ENCODE results near the gene TMEM134. TPM values are rescaled to one million over a fixed set of nuclear protein-coding genes. Genes with fewer than 3 reads are reported as not detected.

The TMEM134 gene
- total and polyA plus RNA-seq, 4 donors = 10.2 to 86.9 (median 63.5) TPM

DNA sequence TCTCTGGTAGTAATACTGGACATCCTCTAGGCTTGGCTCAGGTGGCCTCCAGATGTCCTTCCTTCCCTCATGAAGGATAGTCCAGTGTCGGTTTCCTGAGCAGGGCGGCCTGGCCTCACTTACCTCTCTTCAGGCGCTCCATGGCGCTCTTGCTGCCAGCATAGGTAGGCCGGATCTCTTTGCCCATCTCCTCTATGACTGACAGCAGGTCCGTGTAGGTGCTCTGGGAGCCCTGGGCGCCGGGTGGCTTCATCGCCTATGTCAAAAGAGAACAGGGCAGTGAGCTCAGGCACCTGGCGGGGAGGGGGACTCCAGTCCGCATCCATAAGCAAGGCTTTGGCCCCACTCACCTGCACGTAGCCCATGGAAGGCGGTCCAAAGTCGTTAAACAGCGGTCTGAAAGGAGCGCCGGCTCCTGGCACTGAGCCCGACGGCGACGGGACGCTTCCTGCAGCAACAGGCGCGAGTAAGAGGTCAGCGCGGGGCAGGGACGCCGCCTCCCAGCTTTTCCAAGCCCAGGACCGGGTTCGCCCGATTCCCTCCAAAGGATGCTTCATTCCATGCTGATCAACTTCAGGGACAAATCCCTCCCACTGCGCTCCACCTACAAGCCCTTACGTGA lies 38.3 kb upstream of the TMEM134 start:
- DNase-seq (ENCODE audit: low spot score) = no peak
- no peaks in the 10 kb centered on the region for H3K27me3 ChIP-seq (ENCODE audit: control insufficient read depth in 4 of 4, insufficient read depth in 4 of 4, low read length in 3 of 4)
- peak in 1 of 2 donors; percentile 30 for TF ChIP-seq RAD21 (IDR thresholded peaks at IDR 0.05)
- TF ChIP-seq, protein P1, sequence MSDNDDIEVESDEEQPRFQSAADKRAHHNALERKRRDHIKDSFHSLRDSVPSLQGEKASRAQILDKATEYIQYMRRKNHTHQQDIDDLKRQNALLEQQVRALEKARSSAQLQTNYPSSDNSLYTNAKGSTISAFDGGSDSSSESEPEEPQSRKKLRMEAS (IDR thresholded peaks at IDR 0.05) = no peak
- TF ChIP-seq EGR1 (IDR thresholded peaks at IDR 0.05; ENCODE audit: low read depth in 2 of 2) = no peak
- peak; percentile 37 for TF ChIP-seq HNF4G (IDR thresholded peaks at IDR 0.05)
- TF ChIP-seq, protein P2, sequence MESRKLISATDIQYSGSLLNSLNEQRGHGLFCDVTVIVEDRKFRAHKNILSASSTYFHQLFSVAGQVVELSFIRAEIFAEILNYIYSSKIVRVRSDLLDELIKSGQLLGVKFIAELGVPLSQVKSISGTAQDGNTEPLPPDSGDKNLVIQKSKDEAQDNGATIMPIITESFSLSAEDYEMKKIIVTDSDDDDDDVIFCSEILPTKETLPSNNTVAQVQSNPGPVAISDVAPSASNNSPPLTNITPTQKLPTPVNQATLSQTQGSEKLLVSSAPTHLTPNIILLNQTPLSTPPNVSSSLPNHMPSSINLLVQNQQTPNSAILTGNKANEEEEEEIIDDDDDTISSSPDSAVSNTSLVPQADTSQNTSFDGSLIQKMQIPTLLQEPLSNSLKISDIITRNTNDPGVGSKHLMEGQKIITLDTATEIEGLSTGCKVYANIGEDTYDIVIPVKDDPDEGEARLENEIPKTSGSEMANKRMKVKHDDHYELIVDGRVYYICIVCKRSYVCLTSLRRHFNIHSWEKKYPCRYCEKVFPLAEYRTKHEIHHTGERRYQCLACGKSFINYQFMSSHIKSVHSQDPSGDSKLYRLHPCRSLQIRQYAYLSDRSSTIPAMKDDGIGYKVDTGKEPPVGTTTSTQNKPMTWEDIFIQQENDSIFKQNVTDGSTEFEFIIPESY (IDR thresholded peaks at IDR 0.05) = no peak
- no peak for TF ChIP-seq TAF1 (conservative IDR thresholded peaks at IDR 0.05)
- no peak for TF ChIP-seq HNF4A (conservative IDR thresholded peaks at IDR 0.05)
- no peak for TF ChIP-seq FOXA2 (IDR thresholded peaks at IDR 0.05)
- TF ChIP-seq YY1 (IDR thresholded peaks at IDR 0.05) = no peak
- TF ChIP-seq, protein P3, sequence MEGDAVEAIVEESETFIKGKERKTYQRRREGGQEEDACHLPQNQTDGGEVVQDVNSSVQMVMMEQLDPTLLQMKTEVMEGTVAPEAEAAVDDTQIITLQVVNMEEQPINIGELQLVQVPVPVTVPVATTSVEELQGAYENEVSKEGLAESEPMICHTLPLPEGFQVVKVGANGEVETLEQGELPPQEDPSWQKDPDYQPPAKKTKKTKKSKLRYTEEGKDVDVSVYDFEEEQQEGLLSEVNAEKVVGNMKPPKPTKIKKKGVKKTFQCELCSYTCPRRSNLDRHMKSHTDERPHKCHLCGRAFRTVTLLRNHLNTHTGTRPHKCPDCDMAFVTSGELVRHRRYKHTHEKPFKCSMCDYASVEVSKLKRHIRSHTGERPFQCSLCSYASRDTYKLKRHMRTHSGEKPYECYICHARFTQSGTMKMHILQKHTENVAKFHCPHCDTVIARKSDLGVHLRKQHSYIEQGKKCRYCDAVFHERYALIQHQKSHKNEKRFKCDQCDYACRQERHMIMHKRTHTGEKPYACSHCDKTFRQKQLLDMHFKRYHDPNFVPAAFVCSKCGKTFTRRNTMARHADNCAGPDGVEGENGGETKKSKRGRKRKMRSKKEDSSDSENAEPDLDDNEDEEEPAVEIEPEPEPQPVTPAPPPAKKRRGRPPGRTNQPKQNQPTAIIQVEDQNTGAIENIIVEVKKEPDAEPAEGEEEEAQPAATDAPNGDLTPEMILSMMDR (IDR thresholded peaks at IDR 0.05; ENCODE audit: low read depth, low read length, missing input control) = no peak
- TF ChIP-seq SP1 (IDR thresholded peaks at IDR 0.05) = no peak
- TF ChIP-seq GABPA (IDR thresholded peaks at IDR 0.05 in 1 of 2, conservative IDR thresholded peaks at IDR 0.05 in 1 of 2) = no peak
- TF ChIP-seq JUND (IDR thresholded peaks at IDR 0.05) = no peak
- TF ChIP-seq, protein P4, sequence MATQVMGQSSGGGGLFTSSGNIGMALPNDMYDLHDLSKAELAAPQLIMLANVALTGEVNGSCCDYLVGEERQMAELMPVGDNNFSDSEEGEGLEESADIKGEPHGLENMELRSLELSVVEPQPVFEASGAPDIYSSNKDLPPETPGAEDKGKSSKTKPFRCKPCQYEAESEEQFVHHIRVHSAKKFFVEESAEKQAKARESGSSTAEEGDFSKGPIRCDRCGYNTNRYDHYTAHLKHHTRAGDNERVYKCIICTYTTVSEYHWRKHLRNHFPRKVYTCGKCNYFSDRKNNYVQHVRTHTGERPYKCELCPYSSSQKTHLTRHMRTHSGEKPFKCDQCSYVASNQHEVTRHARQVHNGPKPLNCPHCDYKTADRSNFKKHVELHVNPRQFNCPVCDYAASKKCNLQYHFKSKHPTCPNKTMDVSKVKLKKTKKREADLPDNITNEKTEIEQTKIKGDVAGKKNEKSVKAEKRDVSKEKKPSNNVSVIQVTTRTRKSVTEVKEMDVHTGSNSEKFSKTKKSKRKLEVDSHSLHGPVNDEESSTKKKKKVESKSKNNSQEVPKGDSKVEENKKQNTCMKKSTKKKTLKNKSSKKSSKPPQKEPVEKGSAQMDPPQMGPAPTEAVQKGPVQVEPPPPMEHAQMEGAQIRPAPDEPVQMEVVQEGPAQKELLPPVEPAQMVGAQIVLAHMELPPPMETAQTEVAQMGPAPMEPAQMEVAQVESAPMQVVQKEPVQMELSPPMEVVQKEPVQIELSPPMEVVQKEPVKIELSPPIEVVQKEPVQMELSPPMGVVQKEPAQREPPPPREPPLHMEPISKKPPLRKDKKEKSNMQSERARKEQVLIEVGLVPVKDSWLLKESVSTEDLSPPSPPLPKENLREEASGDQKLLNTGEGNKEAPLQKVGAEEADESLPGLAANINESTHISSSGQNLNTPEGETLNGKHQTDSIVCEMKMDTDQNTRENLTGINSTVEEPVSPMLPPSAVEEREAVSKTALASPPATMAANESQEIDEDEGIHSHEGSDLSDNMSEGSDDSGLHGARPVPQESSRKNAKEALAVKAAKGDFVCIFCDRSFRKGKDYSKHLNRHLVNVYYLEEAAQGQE (IDR thresholded peaks at IDR 0.05) = no peak
- H3K36me3 ChIP-seq (ENCODE audit: control insufficient read depth in 4 of 4, insufficient read depth in 3 of 4, low read depth in 1 of 4, low read length in 3 of 4) = no peaks in the 10 kb centered on the region
- WGBS = 12% methylated on average over 33 of the region's 33 CpGs
- peaks cover 8 to 44% (median 26%) of the 10 kb centered on the region in 4 donors for H3K4me1 ChIP-seq (ENCODE audit: control insufficient read depth in 4 of 4, insufficient read depth in 4 of 4, low read length in 3 of 4)
- H3K9me3 ChIP-seq (ENCODE audit: control insufficient read depth in 4 of 4, low read length in 3 of 4) = no peaks in the 10 kb centered on the region
- peak overlapping the region; percentile 96 to 100 for H3K27ac ChIP-seq (ENCODE audit: low read depth in 1 of 2, low read length in 2 of 2)
- H3K4me3 ChIP-seq (ENCODE audit: low read depth in 1 of 3, low read length in 3 of 3) = peak overlapping the region; percentile 78 to 95 (median 84)
- peak overlapping the region; percentile 57 to 72 for H3K9ac ChIP-seq (ENCODE audit: low read depth in 1 of 2, low read length in 2 of 2)
